ENCODE results near the gene SEPTIN10.

SEPTIN10 gene

GRCh38 chr2:109535217-109535946 is 78.4 kb downstream of the SEPTIN10 start:
- DNase-seq (ENCODE audit: low read depth, low spot score): no peak
- Histone ChIP-seq H3K4me3 (ENCODE audit: insufficient read length, low read depth) (no peak overlapping the region), H3K27me3 (ENCODE audit: insufficient read depth, insufficient read length) (no peaks in the 10 kb centered on the region), H3K4me1 (ENCODE audit: insufficient read depth, insufficient read length) (no peaks in the 10 kb centered on the region), H3K9me3 (ENCODE audit: insufficient read depth, low read length) (peaks cover 15% of the 10 kb centered on the region), H3K9ac (ENCODE audit: insufficient read length, low read depth) (no peak overlapping the region), H3K36me3 (ENCODE audit: insufficient read depth, insufficient read length, low read length) (no peaks in the 10 kb centered on the region)
- TF ChIP-seq SUZ12 (IDR thresholded peaks at IDR 0.05; ENCODE audit: extremely low read depth, insufficient read depth, insufficient read length): no peak
- TF ChIP-seq YY1 (IDR thresholded peaks at IDR 0.05; ENCODE audit: insufficient read depth, insufficient read length): no peak
- TF ChIP-seq ZNF274 (IDR thresholded peaks at IDR 0.05; ENCODE audit: low read depth, low read length): no peak

GRCh38 chr2:109533823-109534222 is 79.9 kb downstream of the SEPTIN10 start:
- H3K4me3 ChIP-seq (ENCODE audit: insufficient read length, low read depth): no peak overlapping the region
- no peak for DNase-seq (ENCODE audit: low read depth, low spot score)
- no peak for TF ChIP-seq SUZ12 (IDR thresholded peaks at IDR 0.05; ENCODE audit: extremely low read depth, insufficient read depth, insufficient read length)
- TF ChIP-seq YY1 (IDR thresholded peaks at IDR 0.05; ENCODE audit: insufficient read depth, insufficient read length): no peak
- TF ChIP-seq ZNF274 (IDR thresholded peaks at IDR 0.05; ENCODE audit: low read depth, low read length): no peak
- no peak overlapping the region for H3K9ac ChIP-seq (ENCODE audit: insufficient read length, low read depth)
- peaks cover 15% of the 10 kb centered on the region for H3K9me3 ChIP-seq (ENCODE audit: insufficient read depth, low read length)
- no peaks in the 10 kb centered on the region for H3K4me1 ChIP-seq (ENCODE audit: insufficient read depth, insufficient read length)
- no peaks in the 10 kb centered on the region for H3K36me3 ChIP-seq (ENCODE audit: insufficient read depth, insufficient read length, low read length)
- H3K27me3 ChIP-seq (ENCODE audit: insufficient read depth, insufficient read length): no peaks in the 10 kb centered on the region

- Histone ChIP-seq H3K9ac (ENCODE audit: insufficient read length, low read depth) (no peak overlapping the region), H3K4me3 (ENCODE audit: insufficient read length, low read depth) (no peak overlapping the region), H3K9me3 (ENCODE audit: insufficient read depth, low read length) (peaks cover 15% of the 10 kb centered on the region), H3K27me3 (ENCODE audit: insufficient read depth, insufficient read length) (no peaks in the 10 kb centered on the region), H3K4me1 (ENCODE audit: insufficient read depth, insufficient read length) (no peaks in the 10 kb centered on the region), H3K36me3 (ENCODE audit: insufficient read depth, insufficient read length, low read length) (no peaks in the 10 kb centered on the region)
- no peak for DNase-seq (ENCODE audit: low read depth, low spot score)
- TF ChIP-seq YY1 (IDR thresholded peaks at IDR 0.05; ENCODE audit: insufficient read depth, insufficient read length) (no peak), ZNF274 (IDR thresholded peaks at IDR 0.05; ENCODE audit: low read depth, low read length) (no peak), SUZ12 (IDR thresholded peaks at IDR 0.05; ENCODE audit: extremely low read depth, insufficient read depth, insufficient read length) (no peak)
Observed at GRCh38 chr2:109532728-109533076, 81.1 kb downstream of the SEPTIN10 start.

GRCh38 chr2:109531896-109532727 is 81.7 kb downstream of the SEPTIN10 start:
- TF ChIP-seq SUZ12 (IDR thresholded peaks at IDR 0.05; ENCODE audit: extremely low read depth, insufficient read depth, insufficient read length) (no peak), ZNF274 (IDR thresholded peaks at IDR 0.05; ENCODE audit: low read depth, low read length) (no peak), YY1 (IDR thresholded peaks at IDR 0.05; ENCODE audit: insufficient read depth, insufficient read length) (no peak)
- Histone ChIP-seq H3K9me3 (ENCODE audit: insufficient read depth, low read length) (peaks cover 15% of the 10 kb centered on the region), H3K9ac (ENCODE audit: insufficient read length, low read depth) (no peak overlapping the region), H3K4me1 (ENCODE audit: insufficient read depth, insufficient read length) (no peaks in the 10 kb centered on the region), H3K36me3 (ENCODE audit: insufficient read depth, insufficient read length, low read length) (no peaks in the 10 kb centered on the region), H3K27me3 (ENCODE audit: insufficient read depth, insufficient read length) (no peaks in the 10 kb centered on the region), H3K4me3 (ENCODE audit: insufficient read length, low read depth) (no peak overlapping the region)
- no peak for DNase-seq (ENCODE audit: low read depth, low spot score)

GRCh38 chr2:109531221-109531620 is 82.5 kb downstream of the SEPTIN10 start:
- no peaks in the 10 kb centered on the region for H3K36me3 ChIP-seq (ENCODE audit: insufficient read depth, insufficient read length, low read length)
- H3K4me1 ChIP-seq (ENCODE audit: insufficient read depth, insufficient read length): no peaks in the 10 kb centered on the region
- no peaks in the 10 kb centered on the region for H3K27me3 ChIP-seq (ENCODE audit: insufficient read depth, insufficient read length)
- H3K4me3 ChIP-seq (ENCODE audit: insufficient read length, low read depth): no peak overlapping the region
- H3K9ac ChIP-seq (ENCODE audit: insufficient read length, low read depth): no peak overlapping the region
- H3K9me3 ChIP-seq (ENCODE audit: insufficient read depth, low read length): peaks cover 7% of the 10 kb centered on the region; the same call in 1 of the 2 replicates
- TF ChIP-seq YY1 (IDR thresholded peaks at IDR 0.05; ENCODE audit: insufficient read depth, insufficient read length) (no peak), ZNF274 (IDR thresholded peaks at IDR 0.05; ENCODE audit: low read depth, low read length) (no peak), SUZ12 (IDR thresholded peaks at IDR 0.05; ENCODE audit: extremely low read depth, insufficient read depth, insufficient read length) (no peak)
- DNase-seq (ENCODE audit: low read depth, low spot score): no peak

GRCh38 chr2:109530712-109531111 is 83.1 kb downstream of the SEPTIN10 start:
- no peaks in the 10 kb centered on the region for H3K27me3 ChIP-seq (ENCODE audit: insufficient read depth, insufficient read length)
- DNase-seq (ENCODE audit: low read depth, low spot score): no peak
- H3K9ac ChIP-seq (ENCODE audit: insufficient read length, low read depth): no peak overlapping the region
- H3K4me3 ChIP-seq (ENCODE audit: insufficient read length, low read depth): no peak overlapping the region
- H3K4me1 ChIP-seq (ENCODE audit: insufficient read depth, insufficient read length): no peaks in the 10 kb centered on the region
- peaks cover 3% of the 10 kb centered on the region; the same call in 1 of the 2 replicates for H3K9me3 ChIP-seq (ENCODE audit: insufficient read depth, low read length)
- TF ChIP-seq YY1 (IDR thresholded peaks at IDR 0.05; ENCODE audit: insufficient read depth, insufficient read length): no peak
- TF ChIP-seq ZNF274 (IDR thresholded peaks at IDR 0.05; ENCODE audit: low read depth, low read length): no peak
- TF ChIP-seq SUZ12 (IDR thresholded peaks at IDR 0.05; ENCODE audit: extremely low read depth, insufficient read depth, insufficient read length): no peak
- no peaks in the 10 kb centered on the region for H3K36me3 ChIP-seq (ENCODE audit: insufficient read depth, insufficient read length, low read length)

All from NT2/D1 (cell line).